Measurements from ENCODE around the gene GTF2IRD1.
"Not testable (repeated sequence)": the region's sequence is repeated elsewhere in the genome, so short reads cannot be mapped to it uniquely, and the experiment has no call there.

- not testable (repeated sequence) for TF ChIP-seq CTCF (IDR thresholded peaks at IDR 0.05; ENCODE audit: poor library complexity); EZH2 (IDR thresholded peaks at IDR 0.05; ENCODE audit: borderline replicate concordance); EZH2phosphoT487 (IDR thresholded peaks at IDR 0.05; ENCODE audit: low read depth, severe bottlenecking, unreplicated experiment)
These were observed 196.3 kb downstream of the GTF2IRD1 start for GRCh38 chr7:74650055-74650454.

Data from hepatocyte (in vitro differentiated cells).